ENCODE measurements around the gene DELE1.

DELE1 gene

GRCh38 chr5:141926434-141926833 is 2.8 kb downstream of the DELE1 start:
- DNase-seq (ENCODE audit: low spot score) = no peak

GRCh38 chr5:141928051-141928450 is 4.4 kb downstream of the DELE1 start:
- no peak for DNase-seq (ENCODE audit: low spot score)

DNA sequence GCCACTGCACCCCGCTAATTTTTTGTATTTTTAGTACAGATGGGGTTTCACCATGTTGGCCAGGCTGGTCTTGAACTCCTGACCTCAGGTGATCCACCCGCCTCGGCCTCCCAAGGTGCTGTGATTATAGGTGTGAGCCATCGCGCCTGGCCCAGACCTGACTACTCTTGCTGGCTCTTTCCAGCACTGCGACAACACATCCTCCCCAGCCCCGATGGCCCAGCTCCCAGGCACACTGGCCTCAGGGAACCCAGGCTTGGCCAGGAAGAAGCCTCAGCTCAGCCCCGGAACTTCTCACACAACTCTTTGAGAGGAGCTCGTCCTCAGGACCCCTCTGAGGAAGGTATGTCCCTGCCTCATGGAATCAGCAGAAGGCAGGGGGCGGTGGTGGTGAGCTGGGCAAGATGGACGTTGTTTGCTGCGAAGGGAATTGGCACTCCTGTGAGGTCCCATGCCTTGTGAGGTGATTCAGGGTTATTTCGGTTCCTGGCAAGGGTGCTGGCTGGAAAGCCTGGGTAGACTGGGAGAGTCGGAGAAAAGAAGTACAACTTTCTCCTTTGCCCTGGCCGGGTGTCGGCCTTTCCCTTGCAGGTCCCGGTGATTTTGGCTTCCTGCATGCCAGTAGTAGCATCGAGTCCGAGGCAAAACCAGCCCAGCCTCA is 5.9 kb downstream of the DELE1 start:
- DNase-seq (ENCODE audit: low spot score) = no peak

GRCh38 chr5:141931694-141932093 is 8.0 kb downstream of the DELE1 start:
- no peak for DNase-seq (ENCODE audit: low spot score)

- DNase-seq (ENCODE audit: low spot score) = no peak
Measured at GRCh38 chr5:141933151-141933550, 9.5 kb downstream of the DELE1 start.

DNA sequence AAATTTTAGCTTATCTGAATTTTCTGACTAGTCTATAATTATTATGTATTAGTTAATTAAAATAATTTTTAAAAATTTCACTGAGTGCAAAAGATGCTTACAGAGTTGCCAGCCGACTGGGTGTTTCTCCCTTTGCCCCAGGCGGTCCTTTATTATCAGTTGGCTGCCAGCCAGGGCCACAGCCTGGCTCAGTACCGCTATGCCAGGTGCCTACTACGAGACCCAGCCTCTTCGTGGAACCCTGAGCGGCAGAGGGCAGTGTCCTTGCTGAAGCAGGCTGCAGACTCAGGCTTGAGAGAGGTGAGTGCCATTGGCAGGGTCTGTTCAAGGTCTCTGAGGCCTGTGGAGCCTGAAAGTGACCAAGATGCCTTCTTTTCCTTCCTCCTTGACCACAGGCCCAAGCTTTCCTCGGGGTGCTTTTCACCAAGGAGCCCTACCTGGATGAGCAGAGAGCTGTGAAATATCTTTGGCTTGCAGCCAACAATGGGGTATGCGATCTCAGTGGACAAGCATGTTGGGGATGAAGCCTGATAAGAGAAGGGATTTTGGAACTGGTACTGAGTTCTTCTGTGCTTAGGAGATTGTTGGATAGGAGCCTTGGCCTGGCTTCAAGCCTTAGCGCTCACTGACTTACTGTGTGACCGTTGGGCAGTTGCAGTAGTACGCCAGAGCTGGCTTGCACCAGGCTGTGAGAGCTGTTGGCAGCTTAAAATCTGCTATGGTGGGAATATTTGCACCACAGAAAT is 10.6 kb downstream of the DELE1 start:
- DNase-seq (ENCODE audit: low spot score) = no peak

- DNase-seq (ENCODE audit: low spot score) = no peak
Measured at GRCh38 chr5:141935538-141935937, 11.9 kb downstream of the DELE1 start.

DNA sequence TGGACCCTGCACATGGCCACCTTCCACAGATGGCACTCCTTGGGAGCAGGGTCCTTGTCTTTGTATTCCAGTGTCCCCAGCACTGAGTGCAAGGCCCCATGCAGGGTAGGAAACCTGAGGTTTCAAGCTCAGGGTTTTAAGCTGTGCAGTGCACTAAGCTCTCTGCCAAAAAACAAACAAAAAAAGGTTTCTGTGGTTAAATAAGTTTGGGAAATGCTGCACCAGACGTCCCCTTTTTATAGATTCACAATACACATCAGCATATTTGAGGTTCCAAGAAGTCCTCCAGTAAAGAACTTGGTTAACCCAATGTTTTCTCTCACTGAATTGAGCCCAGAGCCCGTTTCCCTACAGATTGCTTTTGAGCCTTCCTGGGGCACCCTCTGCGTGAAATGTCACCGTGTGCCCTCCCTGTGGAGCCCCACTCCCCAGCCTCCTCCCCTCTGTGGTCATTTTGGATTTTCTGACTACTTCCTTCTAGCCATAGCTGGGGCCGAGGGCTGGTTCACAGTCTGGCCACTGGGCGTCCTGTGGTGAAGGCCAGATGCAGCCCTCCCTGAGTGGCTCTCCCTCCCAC is 17.1 kb downstream of the DELE1 start:
- no peak for DNase-seq (ENCODE audit: low spot score)

GRCh38 chr5:141941307-141941706 is 17.6 kb downstream of the DELE1 start:
- no peak for DNase-seq (ENCODE audit: low spot score)

DNA sequence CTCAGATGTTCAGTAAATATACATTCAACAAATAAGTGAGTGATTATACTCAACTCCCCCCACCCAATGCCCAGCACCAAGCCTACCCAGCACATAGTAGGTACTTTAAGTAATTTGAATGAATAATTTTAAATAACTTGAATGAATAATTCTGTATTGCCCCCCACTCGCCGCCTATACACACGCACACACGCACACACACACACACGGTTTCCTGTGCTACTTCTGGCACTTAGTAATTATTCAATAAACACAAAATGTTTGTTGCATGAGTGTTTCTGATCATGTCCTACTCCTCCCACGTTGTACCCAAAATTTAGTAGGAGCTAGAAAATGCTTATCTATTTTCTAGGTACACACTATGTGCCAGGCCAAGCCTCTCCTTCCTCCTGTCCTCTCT is 18.1 kb downstream of the DELE1 start:
- DNase-seq (ENCODE audit: low spot score) = no peak

DNA sequence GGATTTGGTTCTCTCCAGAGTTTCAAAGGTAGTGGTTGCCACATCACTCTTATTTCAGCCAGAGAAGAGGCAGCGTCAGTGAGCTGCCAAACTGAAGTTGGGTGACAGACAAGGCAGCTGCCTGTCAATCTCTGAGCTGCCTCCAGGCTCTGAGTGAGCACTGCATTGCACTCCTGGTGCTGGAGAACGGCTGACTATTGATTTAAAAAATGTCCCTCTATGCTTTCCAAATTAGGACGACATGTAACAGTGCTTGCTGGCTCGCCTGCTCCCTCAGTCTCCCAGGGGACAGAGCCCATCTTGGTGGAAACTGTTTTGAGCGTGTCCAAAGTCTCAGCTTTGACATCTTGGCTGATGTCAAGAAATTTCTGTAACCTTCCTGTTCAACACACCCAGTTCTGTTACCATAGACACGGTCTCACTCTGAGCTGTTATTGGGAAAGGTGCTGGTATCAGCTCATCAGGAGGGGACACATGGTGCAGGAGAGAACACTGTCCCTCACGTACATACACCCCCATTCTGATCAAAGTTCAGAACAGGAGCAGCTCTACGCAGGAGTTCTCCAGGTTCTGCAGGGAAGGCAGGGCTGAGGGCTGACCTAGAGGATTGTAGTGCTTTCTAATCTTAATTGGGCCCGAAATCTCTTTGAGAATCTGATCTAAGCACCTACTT is 18.6 kb downstream of the DELE1 start:
- no peak for DNase-seq (ENCODE audit: low spot score)

- DNase-seq (ENCODE audit: low spot score) = no peak
Measured at GRCh38 chr5:141944076-141944475, 20.4 kb downstream of the DELE1 start.

GRCh38 chr5:141945511-141946051 is 21.9 kb downstream of the DELE1 start:
- no peak for DNase-seq (ENCODE audit: low spot score)

GRCh38 chr5:141947316-141947715 is 23.6 kb downstream of the DELE1 start:
- no peak for DNase-seq (ENCODE audit: low spot score)

- no peak for DNase-seq (ENCODE audit: low spot score)
Measured at GRCh38 chr5:141948812-141949211, 25.1 kb downstream of the DELE1 start.

DNA sequence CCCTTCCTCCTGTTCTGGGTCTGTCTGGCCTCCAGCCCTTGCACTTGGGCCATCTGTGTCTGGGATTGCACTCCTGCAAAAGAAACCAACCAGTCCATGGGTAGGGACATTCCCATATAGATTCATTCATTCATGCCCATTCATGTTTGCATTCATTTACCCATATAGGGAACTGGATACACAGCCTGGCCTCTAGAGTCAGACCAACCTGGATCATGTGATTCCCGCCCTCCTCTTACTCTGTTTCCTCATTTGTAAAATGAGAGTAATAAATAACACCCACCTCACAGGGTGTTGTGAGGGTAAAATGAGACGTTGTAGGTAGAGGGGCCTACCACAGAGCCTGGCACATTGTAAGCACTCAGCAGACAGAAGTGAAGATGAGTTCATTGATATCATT is 25.8 kb downstream of the DELE1 start:
- no peak for DNase-seq (ENCODE audit: low spot score)

GRCh38 chr5:141950207-141951005 is 26.7 kb downstream of the DELE1 start:
- no peak for DNase-seq (ENCODE audit: low spot score)

DNA sequence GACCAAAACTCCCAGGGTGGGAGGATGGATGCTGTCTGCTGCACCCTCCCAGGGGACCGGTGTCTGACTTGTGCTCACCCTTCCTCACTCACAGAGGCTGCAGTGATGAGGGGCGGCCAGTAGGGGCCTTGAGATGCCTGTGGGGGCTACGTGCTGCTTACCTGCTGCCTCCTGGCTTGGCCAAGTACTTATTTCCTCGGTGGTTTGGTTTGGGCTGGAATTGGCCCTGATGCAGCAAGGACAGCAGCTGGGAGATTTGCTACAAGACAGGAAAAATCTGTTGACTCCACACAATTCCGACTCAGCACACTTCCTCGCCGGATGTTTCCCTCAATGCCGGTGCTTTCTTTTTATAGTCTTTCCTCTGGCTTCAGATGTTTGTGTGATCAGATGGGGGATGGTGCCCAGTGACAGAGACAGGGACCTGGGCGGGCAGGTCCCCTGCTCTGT is 27.7 kb downstream of the DELE1 start:
- peak; percentile 68 for DNase-seq (ENCODE audit: low spot score)

DNA sequence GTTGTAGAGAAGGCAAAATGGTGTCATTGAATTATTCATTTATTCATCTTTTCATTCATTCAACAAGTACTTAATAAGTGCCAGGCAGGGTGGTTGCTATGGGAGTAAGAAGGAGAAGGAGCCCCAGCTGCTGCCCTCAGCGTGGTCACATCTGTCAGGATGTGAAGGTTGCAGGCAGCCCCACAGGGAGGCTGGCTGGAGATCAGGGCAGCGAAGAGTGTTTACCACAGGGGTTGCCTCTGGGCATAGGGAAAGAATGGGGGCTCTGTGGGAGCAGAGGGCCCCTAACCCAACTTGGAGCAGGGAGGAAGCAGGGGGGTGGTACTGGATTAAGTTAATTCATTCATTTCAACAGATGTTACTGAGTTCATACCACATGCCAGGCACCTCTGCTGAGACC is 28.3 kb downstream of the DELE1 start:
- no peak for DNase-seq (ENCODE audit: low spot score)

- no peak for DNase-seq (ENCODE audit: low spot score)
Measured at GRCh38 chr5:141954194-141954593, 30.5 kb downstream of the DELE1 start.

GRCh38 chr5:141957367-141957996 is 33.8 kb downstream of the DELE1 start:
- DNase-seq (ENCODE audit: low spot score) = no peak
